Nephron progenitor cell (in vitro differentiated cells): Measurements from ENCODE around the gene SNCA.

Source experiments
- DNase-seq: peaks from one replicate; pipeline ENCODE4 v3.0.0; 2021
- H3K27ac Mint-ChIP-seq: 2 replicates; pipeline ENCODE4 v1.8.0; 2021; ENCODE audit warnings: mild to moderate bottlenecking, moderate library complexity, mixed read lengths
- H3K27me3 Mint-ChIP-seq: 2 replicates; pipeline ENCODE4 v1.8.0; 2021; ENCODE audit warnings: mild to moderate bottlenecking, low read depth, mixed read lengths; ENCODE audit not compliant: poor library complexity
- H3K36me3 Mint-ChIP-seq: 2 replicates; pipeline ENCODE4 v1.8.0; 2021; ENCODE audit warnings: low read depth, mixed read lengths
- H3K4me1 Mint-ChIP-seq: 2 replicates; pipeline ENCODE4 v1.8.0; 2021; ENCODE audit warnings: mixed read lengths
- H3K4me3 Mint-ChIP-seq: 2 replicates; pipeline ENCODE4 v1.8.0; 2021; ENCODE audit warnings: mild to moderate bottlenecking, moderate library complexity, mixed read lengths
- H3K9me3 Mint-ChIP-seq: 2 replicates; pipeline ENCODE4 v1.8.0; 2021; ENCODE audit warnings: mild to moderate bottlenecking, moderate library complexity, mixed read lengths
- CTCF ChIP-seq: fragments of 200-600 bp; sonication (generic); IDR thresholded peaks from 2 replicates; pipeline ENCODE4 v1.5.0; 2021; ENCODE audit warnings: antibody characterized with exemption

The SNCA gene

GRCh38 chr4:89839558-89839957 lies 2.6 kb upstream of the SNCA start:
- peaks cover 25% of the 10 kb centered on the region for H3K27me3 Mint-ChIP-seq
- no peak overlapping the region for H3K4me3 Mint-ChIP-seq
- H3K36me3 Mint-ChIP-seq = no peaks in the 10 kb centered on the region
- no peaks in the 10 kb centered on the region for H3K9me3 Mint-ChIP-seq
- H3K4me1 Mint-ChIP-seq = peaks cover 47% of the 10 kb centered on the region
- TF ChIP-seq CTCF = no peak
- no peak overlapping the region for H3K27ac Mint-ChIP-seq
- DNase-seq = no peak

DNA sequence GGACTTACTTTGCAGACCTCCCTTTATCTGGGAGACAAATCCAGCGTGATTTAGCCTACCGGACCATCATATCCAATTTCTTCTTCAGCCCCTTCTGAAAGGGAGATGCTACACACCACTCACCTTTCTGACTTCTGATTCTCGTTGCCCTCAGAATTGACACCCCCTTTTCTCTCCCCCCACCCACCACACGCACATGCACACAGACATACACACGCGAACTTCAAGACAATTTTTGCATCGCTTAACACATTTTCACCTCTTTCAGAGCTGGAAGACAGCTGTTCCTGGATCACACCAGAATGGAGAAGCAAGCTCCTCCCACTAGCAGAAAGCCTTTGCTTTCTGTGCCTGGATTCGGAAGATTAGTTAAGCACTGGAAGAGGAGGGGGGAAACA lies 1.0 kb upstream of the SNCA start:
- Mint-ChIP-seq H3K4me1 (peaks cover 46% of the 10 kb centered on the region), H3K36me3 (peaks cover 11% of the 10 kb centered on the region), H3K9me3 (no peaks in the 10 kb centered on the region), H3K27ac (peak overlapping the region; percentile 94), H3K27me3 (peaks cover 26% of the 10 kb centered on the region), H3K4me3 (peak overlapping the region; percentile 92)
- peak; percentile 5 for DNase-seq
- no peak for TF ChIP-seq CTCF

DNA sequence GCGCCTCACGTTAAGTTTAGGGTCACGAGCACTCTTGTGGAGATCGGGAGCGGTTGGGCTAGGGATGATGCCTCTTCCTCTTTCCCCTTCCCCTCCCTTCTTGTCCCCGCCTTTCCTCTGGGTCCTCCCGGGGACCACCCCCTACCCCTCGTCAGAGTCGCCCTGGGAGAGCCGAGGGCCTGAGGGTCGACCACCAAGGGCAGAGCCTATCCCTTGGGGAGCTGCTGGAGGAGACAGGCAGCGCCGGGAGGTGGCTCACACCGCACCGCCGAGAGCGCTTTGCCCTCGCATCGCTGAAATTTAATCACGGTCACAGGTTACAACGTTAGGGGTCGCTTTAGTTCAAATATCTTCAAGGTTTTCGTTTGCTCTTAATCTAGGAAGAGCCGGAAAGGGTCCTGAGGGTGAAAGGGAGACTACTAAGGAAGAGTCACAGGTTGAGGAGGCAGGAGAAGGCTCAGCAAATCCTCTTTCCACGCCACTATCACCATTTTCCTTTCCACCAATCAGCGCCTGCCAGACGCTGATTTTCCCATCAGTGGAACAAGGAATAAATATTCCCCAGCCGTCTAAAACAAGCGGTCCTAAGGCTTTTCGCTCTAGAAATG lies 528 bp upstream of the SNCA start:
- Mint-ChIP-seq H3K4me1 (peaks cover 46% of the 10 kb centered on the region), H3K27ac (peak overlapping the region; percentile 94), H3K4me3 (peak overlapping the region; percentile 92), H3K36me3 (peaks cover 16% of the 10 kb centered on the region), H3K9me3 (no peaks in the 10 kb centered on the region), H3K27me3 (peaks cover 26% of the 10 kb centered on the region)
- DNase-seq = peak; percentile 66
- peak; percentile 8 for TF ChIP-seq CTCF

- Mint-ChIP-seq H3K27ac (no peak overlapping the region), H3K4me1 (peaks cover 46% of the 10 kb centered on the region), H3K4me3 (peak overlapping the region; percentile 92), H3K27me3 (peaks cover 20% of the 10 kb centered on the region), H3K36me3 (peaks cover 23% of the 10 kb centered on the region), H3K9me3 (no peaks in the 10 kb centered on the region)
- no peak for TF ChIP-seq CTCF
- peak; percentile 19 for DNase-seq
These were observed 773 bp downstream of the SNCA start for GRCh38 chr4:89836031-89836745.

GRCh38 chr4:89835413-89835812 lies 1.5 kb downstream of the SNCA start:
- DNase-seq = no peak
- Mint-ChIP-seq H3K4me3 (peak overlapping the region; percentile 92), H3K27me3 (peaks cover 20% of the 10 kb centered on the region), H3K27ac (no peak overlapping the region), H3K4me1 (peaks cover 46% of the 10 kb centered on the region), H3K9me3 (no peaks in the 10 kb centered on the region), H3K36me3 (peaks cover 28% of the 10 kb centered on the region)
- no peak for TF ChIP-seq CTCF
